ENCODE measurements around the gene ADAM17. TPM values are rescaled to one million over a fixed set of nuclear protein-coding genes. Genes with fewer than 3 reads are reported as not detected.

The ADAM17 gene
- total RNA-seq, 1 donor from 2014 or later = 91.1 TPM

- FAIRE-seq (no peak), DNase-seq (ENCODE audit: low read depth) (no peak)
- Histone ChIP-seq H3K27me3 (ENCODE audit: control insufficient read depth, insufficient read depth, low read length) (no peaks in the 10 kb centered on the region), H3K36me3 (ENCODE audit: control insufficient read depth, insufficient read depth, low read length) (peaks cover 12% of the 10 kb centered on the region), H3K4me3 (ENCODE audit: low read depth, low read length) (no peak overlapping the region)
- TF ChIP-seq, protein P1, sequence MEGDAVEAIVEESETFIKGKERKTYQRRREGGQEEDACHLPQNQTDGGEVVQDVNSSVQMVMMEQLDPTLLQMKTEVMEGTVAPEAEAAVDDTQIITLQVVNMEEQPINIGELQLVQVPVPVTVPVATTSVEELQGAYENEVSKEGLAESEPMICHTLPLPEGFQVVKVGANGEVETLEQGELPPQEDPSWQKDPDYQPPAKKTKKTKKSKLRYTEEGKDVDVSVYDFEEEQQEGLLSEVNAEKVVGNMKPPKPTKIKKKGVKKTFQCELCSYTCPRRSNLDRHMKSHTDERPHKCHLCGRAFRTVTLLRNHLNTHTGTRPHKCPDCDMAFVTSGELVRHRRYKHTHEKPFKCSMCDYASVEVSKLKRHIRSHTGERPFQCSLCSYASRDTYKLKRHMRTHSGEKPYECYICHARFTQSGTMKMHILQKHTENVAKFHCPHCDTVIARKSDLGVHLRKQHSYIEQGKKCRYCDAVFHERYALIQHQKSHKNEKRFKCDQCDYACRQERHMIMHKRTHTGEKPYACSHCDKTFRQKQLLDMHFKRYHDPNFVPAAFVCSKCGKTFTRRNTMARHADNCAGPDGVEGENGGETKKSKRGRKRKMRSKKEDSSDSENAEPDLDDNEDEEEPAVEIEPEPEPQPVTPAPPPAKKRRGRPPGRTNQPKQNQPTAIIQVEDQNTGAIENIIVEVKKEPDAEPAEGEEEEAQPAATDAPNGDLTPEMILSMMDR (IDR thresholded peaks at IDR 0.05; ENCODE audit: insufficient read depth, low read length, severe bottlenecking) = no peak
Observed at GRCh38 chr2:9439536-9439935, 116.1 kb downstream of the ADAM17 start.

Other genes starting within 250 kb of the ADAM17 start
- gene ITGB1BP1, start 132.3 kb downstream of the ADAM17 start, total RNA-seq = 18.7 and 37.6 TPM in 2 replicates
- 42.4 and 50.8 TPM in 2 replicates for gene CPSF3, start 132.2 kb downstream of the ADAM17 start, total RNA-seq
- 66.3 and 68.7 TPM in 2 replicates for gene IAH1, start 81.3 kb downstream of the ADAM17 start, total RNA-seq
- 176 and 278 TPM in 2 replicates for gene YWHAQ, start 75.2 kb upstream of the ADAM17 start, total RNA-seq

All from bronchial epithelial cell (primary cell).